B cell (primary cell): Measurements from ENCODE around the gene CYRIA.

Experiments used
- EZH2 ChIP-seq: IDR thresholded peaks from 2 replicates; pipeline ENCODE4 v1.6.1; 2012; ENCODE audit warnings: borderline replicate concordance, low read depth, mild to moderate bottlenecking, moderate library complexity, low read length; ENCODE audit not compliant: insufficient read depth, poor library complexity, severe bottlenecking
- TF ChIP-seq, protein P1 (sequence below): fragments of 200-600 bp; IDR thresholded peaks from one replicate; pipeline ENCODE4 v1.8.0; 2022; ENCODE audit warnings: antibody characterized with exemption, mild to moderate bottlenecking

DNA sequence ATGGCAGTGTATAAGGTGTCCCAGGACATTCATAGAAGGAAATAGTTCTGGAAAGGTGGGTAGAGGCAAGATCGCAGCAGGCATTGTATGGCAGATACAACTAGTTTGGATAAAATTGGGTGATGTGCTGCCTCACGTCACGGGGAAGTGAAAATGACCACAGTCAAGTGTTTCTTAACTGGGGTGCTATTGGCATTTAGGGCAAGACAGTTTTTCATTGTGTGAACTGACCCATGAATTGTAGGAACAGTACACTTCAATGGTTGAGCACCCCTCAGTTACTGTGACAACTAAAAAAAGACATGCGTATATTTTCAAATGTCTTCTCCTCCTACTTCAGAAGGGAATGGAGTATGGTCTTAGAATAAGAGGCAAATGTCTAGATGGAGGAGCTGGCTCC is 22.3 kb upstream of the CYRIA start:
- TF ChIP-seq, protein P1, sequence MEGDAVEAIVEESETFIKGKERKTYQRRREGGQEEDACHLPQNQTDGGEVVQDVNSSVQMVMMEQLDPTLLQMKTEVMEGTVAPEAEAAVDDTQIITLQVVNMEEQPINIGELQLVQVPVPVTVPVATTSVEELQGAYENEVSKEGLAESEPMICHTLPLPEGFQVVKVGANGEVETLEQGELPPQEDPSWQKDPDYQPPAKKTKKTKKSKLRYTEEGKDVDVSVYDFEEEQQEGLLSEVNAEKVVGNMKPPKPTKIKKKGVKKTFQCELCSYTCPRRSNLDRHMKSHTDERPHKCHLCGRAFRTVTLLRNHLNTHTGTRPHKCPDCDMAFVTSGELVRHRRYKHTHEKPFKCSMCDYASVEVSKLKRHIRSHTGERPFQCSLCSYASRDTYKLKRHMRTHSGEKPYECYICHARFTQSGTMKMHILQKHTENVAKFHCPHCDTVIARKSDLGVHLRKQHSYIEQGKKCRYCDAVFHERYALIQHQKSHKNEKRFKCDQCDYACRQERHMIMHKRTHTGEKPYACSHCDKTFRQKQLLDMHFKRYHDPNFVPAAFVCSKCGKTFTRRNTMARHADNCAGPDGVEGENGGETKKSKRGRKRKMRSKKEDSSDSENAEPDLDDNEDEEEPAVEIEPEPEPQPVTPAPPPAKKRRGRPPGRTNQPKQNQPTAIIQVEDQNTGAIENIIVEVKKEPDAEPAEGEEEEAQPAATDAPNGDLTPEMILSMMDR, result no peak
- TF ChIP-seq EZH2, result no peak
